Neural progenitor cell (in vitro differentiated cells): Measurements from ENCODE around the gene IRAK1.

ENCODE experiments used
- CTCF ChIP-seq: fragments of 200-600 bp; sonication (generic); IDR thresholded peaks from 2 replicates; pipeline ENCODE4 v1.5.1; 2017; ENCODE audit warnings: antibody characterized with exemption, mild to moderate bottlenecking
- EZH2 ChIP-seq: fragments of 200-600 bp; sonication (generic); IDR thresholded peaks from 2 replicates; pipeline ENCODE4 v1.6.1; 2017; ENCODE audit warnings: antibody characterized with exemption, mild to moderate bottlenecking, moderate library complexity
- EZH2phosphoT487 ChIP-seq: fragments of 200-600 bp; sonication (generic); IDR thresholded peaks from 2 replicates; pipeline ENCODE4 v1.6.1; 2017; ENCODE audit warnings: antibody characterized with exemption

- no peak for TF ChIP-seq CTCF
- no peak for TF ChIP-seq EZH2
- TF ChIP-seq EZH2phosphoT487, result no peak
These were observed at the start of gene IRAK1 for GRCh38 chrX:154019633-154020528.
